Esophagus squamous epithelium (tissue), 4 donors: ENCODE measurements around the gene CHCHD3.

ENCODE experiments used
- CTCF ChIP-seq, 6 experiments: fragments of 450-650 bp in 4 of 6; fragments of 200-600 bp in 2 of 6; sonication (generic) in 2 of 6; IDR thresholded peaks; one replicate each; pipeline ENCODE4 v1.5.1; 2016 to 2019; ENCODE audit warnings: antibody characterized with exemption in 6 of 6, mild to moderate bottlenecking in 4 of 6, moderate library complexity in 4 of 6
- POLR2A ChIP-seq, 4 donors: fragments of 450-650 bp; IDR thresholded peaks; one replicate each; pipeline ENCODE4 v1.6.1; 2017; ENCODE audit warnings: antibody characterized with exemption in 4 of 4, mild to moderate bottlenecking in 4 of 4, moderate library complexity in 3 of 4

- no peak for TF ChIP-seq CTCF (IDR thresholded peaks at IDR 0.05)
- TF ChIP-seq POLR2A (IDR thresholded peaks at IDR 0.05) = no peak
Observed at GRCh38 chr7:133109816-133110215, 27.9 kb upstream of the CHCHD3 start.
